HG02763 (cell line): Measurements from ENCODE around the gene RAPGEF1.

Source experiments
- ATAC-seq: cut with Tn5 transposase; IDR thresholded peaks from one replicate; pipeline ENCODE4 v1.9.1; 2021; ENCODE audit warnings: mild to moderate bottlenecking, moderate library complexity; ENCODE audit not compliant: unreplicated experiment

Gene RAPGEF1

DNA sequence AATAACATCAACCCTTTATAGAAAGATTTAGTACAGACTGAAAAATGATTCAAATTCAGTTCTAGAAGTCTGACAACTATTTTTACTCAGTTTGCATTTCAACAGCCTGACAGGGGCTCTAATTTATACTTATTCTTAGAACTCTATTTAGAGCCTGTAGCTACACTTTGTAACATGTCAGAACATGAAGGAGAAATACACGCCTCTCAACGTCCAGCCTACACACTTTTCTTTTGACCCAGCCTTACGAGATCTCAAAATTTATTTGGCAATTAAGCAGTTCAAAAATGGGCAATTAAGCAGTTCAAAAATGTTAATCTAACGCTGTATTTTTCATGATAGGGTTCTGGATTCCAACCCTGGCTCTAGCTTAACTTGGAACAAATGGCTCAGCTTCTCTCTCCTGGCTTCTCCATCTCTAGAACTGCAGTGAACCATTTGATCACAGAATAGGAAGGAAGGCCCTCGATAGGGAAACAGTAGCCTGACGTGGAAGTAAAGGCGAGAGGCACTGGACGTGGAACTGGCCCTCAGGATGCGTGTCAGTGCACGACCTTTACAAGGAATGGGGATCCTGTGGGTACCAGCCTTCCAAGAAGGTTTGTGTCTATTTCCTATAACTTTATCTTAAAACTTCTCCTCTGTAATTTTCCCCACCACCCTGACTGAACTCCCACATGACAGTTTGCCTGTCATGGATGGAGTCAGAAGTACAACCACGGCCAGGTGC, 128.1 kb downstream of the RAPGEF1 start:
- ATAC-seq: no peak

DNA sequence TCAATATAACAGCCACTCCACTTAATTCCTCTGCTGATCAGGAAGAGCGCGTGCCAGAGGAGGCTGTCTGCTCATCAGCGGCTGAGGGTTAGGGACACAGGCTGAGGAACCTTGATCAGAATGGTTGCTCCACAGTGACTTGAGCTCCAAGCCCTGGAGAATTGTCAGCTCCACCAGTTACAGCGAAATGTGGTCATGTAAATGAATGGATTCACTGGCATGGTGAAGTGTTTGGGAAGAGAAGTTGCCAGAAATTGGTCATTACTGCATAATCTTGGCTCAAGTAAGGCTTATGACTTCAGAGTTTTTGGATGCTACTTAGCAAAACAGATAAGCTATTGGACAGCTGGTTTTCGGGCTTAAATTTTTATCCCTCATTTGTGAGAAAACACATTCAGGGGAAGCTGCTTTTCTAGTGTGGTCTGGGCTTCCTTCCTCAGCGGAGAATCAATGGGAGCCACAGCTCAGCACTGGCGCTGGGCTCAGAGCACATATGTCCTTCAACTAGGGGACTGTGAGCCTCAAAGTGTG, 129.6 kb downstream of the RAPGEF1 start:
- no peak for ATAC-seq

DNA sequence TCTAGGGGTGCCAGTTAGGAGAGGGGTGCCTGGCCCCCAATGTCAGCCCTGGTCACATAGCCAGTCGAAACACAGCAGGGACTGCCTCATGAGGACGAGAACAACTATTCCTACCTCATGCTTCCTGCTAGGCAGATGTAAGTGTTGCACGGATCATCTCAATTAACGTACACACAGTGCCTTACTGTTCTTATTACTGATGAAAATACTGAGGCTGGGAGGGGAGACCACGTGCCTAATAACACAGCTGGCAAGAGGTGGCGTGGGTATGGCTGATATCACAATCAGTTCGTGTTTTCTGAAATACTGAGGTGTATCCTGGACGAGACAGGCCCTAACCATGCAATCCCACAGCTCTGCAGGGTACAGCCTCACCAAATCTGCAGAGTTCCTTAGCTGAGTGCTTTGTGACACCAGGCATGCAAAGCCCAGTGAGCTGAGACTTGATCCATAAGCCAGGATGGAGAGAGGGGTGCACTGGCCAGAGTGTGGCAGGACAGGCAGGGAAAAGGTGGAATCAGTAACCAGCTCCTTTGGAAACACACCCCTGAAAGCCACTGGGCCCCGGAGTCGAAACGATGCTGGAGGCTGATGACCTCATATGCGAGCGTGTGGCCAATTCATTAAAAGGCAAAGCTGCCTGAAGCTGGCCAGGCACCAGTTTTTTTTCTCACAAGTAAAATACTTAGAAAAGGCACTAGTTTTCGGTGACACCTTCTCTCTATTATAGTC, 130.6 kb downstream of the RAPGEF1 start:
- ATAC-seq: no peak

DNA sequence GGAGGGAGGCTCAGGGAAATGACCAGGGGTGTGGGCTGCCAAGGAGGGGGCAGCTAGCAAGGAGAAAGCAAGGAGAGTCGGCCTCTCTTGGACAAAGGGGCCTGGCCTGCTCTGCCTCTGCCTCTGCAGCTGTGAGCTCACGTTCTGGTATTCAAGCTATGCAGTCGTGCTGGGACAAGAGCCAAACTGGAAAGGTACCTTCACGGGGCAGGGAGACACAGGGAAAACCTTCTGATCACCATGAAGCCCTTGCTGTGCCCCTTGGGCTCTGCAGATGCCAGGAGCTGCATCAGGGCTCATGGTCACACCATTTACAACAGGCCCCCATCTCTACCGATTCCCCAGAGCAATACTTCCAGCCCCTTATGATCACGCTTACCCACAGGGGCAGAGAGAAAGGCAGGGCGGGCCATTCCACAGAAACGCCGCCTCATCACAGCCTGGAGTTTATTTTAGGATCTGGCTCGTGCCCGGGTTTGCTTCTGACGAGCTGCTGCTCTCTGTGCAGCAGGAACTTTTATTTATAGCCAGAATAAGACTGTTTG, 131.3 kb downstream of the RAPGEF1 start:
- ATAC-seq: no peak

DNA sequence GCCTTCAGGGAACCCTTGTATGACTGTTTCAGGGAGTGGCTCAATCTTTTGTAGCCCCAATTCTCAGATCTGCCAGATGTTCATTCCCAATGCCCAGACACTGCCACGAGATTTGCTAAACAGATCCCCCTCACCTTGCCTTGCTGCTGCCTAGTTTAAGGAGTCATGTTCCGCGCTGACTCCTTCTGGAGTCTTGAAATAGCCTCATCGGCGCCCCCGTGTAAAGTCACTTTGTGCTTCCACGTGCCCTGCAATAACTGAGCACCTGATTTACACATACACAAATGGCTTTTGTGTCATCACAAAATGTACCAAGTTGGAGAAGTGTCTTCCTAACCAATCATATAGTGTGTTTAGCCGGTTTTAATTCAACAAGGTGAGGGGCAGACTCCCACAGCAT, 132.3 kb downstream of the RAPGEF1 start:
- no peak for ATAC-seq

DNA sequence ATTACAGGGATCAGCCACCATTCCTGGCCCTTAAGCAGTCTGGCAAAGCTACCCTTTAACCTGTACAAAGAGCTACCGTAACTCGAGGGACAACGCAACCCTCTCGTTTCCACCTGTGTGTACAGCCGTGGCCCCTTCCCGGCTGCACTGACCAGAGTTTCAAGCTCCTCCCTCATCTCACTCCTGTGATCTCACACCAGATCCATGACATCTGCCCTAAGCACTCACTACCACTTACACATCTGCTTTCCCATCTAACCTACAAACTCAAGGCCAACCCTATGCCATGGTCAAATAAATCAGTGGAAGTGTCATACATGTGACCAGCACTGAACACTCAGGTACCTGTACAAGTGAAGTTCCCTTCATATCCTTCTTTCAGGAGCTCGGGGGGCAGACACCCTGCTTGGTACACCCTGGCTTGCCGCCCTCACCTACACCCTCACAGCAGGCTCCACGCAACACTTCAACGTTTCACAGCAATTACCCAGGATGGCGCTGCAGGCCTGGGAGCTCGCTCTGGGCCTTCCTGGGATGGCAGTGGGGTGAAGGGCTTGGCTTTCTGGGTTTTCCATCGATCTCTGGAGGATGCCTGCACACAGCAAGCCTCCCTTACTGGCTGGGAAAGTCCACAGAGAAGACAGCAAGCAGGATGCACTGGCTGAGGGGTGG, 132.8 kb downstream of the RAPGEF1 start:
- ATAC-seq: no peak

DNA sequence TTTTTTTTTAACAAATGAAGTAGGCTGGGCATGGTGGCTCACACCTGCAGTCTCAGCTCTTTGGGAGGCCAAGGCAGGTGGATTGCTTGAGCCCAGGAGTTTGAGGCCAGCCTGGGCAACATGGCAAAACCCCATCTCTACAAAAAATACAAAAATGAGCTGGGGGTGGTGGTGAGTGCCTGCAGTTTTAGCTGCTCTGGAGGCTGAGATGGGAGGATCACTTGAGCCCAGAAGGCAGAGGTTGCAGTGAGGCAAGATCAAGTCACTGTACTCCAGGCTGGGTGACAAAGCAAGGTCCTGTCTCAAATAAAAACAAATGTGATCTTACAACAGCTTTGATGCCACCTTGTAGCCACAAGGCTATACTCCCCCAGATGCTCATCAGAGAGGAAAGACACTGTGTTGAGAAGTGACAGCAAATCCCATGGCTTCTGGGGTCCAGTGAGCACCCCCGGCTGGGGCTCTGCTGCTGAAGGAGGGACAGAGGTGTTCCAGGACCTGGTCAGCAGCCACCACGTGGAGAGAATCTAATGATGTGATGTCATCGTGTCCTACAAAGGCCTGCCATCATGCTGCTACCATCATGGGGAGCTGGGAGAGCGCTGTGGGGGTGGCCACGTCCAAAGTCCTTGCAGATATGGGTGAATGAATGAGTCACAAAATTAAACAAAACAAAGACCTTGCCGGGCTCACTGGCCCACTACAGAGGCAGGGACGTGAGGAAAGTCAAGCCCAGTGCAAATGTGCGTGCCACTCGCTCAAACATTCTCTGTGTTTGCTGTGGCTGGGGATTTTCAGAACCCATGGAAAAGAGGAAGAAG, 133.9 kb downstream of the RAPGEF1 start:
- no peak for ATAC-seq

DNA sequence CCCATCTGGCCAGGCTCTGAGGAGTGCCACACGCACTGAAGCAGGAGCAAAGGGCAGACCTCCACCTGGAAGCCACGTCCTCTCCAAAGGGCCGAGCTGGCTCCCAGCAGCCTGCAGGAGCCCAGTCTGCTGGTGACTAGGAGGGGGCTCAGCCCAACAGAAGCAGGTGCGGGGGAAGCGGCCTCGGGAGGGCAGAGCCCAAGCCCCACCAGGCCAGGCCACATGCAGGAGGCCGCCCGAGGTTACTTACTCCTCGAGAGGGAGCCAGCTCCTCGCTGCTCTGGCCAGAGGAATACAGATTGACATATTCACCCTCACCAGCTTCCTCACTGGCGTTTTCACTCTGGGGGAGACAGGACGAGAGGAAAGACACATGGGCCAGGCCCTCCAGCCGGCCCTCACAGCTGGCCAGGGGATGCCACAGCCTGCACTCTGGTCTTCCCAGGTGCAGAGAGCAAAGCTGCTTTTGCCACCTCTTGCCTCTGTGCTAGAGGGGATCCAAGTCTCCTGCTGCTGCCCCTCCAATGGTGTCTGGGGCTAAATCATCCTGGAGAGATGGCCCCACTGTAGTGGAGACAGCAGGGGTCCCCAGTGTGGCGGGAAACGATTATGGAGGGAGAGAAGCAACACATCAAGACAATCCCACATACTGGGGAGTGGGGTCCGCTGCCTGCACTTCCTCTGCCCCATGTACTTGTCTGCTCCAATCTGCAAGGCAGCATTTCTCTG, 136.0 kb downstream of the RAPGEF1 start:
- no peak for ATAC-seq

DNA sequence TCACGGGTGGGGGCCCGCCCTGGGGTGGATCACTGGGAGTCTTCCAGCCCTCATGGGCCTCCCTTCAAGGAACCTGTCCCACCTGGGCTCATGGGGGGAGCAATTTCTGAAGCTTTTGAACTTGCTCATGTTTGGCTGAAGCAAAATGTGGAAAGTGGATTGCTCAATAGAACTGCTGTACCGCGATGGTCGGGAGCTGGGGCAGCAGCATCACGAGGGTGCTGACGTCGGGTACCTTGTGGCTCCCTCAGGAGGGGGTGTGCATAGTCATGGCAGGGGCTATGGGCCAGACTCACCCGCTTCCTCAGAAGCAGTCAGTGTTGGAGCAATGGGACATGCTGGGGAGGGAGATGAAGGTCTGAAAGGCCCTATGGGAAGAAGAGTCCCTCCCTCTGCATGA, 136.7 kb downstream of the RAPGEF1 start:
- no peak for ATAC-seq

DNA sequence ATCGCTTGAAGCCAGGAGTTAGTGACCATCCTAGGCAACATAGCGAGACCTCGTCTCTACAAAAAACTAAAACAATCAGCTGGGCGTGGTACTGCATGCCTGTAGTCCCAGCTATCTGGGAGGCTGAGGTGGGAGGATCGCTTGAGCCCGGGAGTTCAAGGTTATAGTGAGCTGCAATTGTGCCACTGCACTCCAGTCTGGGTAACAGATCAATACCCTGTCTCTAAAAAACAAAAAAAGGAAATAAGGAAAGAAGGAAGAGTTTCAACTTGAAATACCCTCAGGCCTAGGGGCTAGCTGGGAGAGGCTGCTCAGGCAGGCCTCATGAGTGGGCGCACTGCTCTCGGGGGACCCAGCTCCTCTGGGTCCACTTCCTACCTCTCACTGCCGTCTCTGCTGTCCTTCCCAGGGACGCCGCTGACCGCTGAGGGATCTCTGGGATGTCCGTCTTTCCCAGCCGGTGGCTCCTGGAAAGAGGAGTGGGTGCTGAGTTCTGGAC, 138.1 kb downstream of the RAPGEF1 start:
- no peak for ATAC-seq

DNA sequence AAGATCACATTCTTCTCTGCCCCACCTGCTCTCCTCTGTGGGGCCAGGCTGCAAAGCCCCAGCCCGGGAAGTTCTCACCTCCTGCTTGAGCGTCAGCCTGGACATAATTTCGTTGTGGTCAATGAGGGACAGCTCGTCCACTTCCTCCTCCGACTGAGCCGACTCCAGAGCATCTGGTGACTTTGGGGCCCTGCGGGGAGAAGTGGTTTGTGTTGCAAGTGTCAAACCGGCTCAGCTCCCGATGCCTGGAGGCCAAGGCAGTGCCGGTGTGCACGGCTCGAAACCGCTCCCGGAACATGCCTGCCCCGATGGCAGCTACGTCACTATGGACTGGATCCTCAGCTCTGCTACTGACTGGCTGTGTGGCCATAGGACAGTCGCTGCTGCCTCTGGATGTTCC, 141.8 kb downstream of the RAPGEF1 start:
- no peak for ATAC-seq

DNA sequence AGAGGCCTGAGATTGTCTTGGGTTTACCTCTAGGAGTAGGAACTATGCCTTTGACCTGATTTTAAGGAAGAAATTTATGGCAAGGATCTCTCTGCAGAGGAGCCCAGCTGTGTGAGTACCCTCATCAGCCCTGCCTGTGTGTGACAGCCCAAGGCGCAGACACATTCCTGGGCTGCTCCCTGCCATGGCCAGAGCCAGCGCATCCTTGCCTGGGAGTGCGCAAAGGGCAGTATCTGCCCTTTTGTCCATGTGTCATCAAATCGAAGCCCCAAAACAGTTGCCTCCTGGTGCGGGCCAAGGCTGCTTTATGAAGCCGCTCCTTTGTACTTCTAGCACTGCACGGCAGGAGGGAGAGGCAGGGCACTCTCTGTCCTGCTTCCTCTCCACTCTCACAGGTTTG, 142.6 kb downstream of the RAPGEF1 start:
- ATAC-seq: no peak

DNA sequence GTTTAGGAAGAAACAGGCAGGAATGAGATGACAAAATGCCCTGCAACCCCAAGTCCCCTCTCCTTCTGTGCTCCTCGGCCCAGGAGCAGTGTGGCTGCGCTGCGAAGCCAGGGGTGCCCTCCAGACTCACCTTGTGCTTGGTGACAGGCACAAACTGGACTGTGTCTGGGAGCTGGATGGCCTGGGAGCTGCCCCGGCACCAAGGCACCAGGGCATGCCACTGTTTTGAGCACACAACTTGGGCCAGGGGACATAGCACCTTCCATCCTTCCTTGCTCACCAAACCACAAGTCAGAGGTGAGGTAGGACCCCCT, 143.5 kb downstream of the RAPGEF1 start:
- no peak for ATAC-seq

DNA sequence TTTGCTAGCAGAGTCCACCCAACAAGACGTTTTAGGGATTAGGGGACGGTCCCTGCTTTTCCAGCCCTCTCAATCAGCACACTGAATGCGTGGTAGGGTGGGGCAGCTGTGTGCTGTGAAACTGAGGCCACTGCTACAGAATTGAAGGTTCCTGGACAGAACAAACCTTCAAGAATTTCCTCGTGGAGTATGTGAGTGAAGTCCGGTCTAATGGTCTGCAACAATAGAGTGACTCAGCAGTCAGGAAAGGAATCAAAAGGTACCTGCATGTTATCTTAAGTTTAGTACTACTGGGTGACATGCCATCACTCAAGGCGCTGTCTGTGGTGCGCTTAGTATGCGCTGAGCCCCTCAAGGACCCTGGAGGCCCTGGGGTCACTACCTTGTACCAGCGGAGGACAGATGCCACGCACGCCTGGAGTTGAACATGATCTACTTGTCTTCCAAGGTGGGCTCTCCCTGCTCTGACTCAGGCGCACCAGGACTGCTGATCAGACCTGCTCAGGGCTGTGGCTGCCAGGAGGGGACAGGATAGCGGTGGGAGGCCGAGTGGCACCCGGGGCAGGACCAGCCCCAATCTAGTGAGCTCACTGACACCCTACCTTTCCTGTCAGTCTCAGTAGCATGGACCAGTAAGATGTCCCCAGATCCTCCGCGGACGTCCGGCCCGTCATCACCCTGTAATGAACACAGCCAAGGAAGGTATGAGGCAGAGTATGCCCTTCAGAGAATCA, 144.0 kb downstream of the RAPGEF1 start:
- no peak for ATAC-seq

DNA sequence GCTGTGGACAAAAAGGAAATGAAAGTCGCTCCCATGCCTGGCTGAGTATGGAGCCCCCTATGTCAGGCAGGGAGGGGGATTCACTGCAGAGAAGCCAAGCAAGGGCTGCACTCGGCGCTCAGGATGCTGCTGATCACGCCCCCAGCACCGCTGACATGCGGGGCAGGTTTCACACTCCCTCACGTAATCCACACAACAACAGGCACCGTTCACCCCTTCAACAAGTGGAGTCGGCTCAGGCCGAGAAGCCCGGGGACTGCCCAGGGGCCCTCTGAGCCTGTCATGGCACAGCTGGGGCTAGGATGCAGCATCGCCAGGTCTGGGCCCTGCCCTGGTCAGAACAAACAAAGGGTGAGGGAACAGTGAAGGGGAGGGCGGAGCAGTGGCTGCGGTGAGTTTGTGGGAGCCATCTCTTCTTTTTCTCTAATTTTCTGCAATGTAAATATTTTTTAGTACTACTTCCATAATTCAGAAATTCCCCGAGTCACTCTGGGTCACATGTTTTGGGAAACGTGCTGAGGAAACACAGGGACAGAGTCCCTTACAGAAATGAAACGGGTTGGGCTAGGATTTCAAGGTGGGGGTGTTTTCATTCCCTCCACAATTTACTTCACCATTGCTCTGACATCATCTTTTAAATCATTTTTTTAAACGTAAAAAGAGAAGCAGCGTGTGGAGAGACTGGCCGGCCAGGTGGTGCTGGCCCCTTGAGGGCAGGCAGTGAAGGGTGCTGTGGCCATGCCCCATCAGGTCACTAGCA, 144.8 kb downstream of the RAPGEF1 start:
- no peak for ATAC-seq

DNA sequence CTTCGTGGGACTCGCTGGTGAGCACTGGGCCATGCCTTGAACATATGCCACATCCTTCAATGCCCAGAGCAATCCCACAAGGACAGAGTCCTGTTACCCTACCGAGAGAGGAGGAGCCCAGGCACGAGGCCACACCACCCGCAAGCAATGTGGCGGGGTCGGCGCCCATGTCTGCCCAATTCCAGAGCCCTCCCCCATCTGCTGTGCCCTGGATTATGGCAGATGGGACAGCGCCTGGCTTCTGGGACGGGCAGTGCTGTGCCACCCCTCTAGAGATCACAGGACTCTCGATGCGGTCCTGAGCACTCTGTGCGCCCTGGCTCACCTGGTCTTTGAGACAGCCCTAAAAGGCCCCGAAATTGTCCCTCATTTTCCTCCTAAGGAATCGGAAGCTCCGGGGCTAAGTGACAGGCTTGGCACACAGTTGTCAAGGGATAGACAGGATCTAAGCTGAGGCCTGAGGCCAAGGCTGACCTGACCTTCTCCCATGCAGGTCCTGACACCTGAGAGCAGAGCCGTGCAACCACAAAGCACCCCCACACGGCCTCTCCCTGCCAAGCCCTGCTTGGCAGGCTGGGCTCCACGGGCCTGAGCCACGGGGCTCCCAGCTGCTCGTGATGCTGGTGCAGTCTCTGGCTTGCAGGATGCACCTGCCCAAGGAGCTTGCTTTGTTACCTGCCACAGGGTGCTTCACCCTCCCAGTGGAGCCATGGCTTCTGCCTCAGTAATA, 145.8 kb downstream of the RAPGEF1 start:
- ATAC-seq: no peak

DNA sequence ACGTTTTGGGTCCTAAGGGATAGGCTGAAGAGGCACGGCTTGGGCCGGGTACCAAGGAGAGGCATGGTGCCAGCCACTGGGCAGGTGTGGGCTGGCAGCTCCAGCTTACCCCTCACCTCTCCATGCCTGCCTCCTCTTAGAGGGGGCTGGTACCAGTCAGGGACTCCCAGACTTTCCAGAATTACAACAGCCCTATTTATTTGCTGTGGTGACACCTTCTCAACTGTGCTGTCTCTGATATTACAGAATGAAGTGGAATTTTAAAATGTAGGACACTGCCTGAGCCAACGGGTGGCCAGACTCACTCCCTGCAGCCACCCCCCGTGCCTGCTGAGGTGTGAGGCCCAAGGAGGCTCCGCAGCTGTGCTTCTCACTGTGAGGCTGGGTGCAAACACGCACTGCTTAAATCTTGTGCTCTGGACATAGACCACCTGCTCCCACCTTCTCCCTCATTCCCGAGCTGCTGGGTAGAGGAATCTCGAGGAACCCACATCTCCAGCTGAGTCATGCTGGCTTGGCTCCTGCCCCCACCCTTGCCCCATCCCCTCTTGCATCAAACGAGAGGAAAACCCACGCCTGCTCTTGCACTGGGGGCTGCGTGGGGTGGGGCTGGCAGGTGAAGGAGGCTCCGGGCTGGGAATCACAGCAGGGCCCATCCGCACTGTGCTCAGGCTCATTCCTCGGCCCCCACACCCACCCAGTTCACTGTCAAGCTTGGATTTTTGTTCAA, 146.6 kb downstream of the RAPGEF1 start:
- no peak for ATAC-seq
